ENCODE results near the gene SIDT1.

GRCh38 chr3:113631573-113631972, 99.2 kb downstream of the SIDT1 start:
- TF ChIP-seq CTCF (IDR thresholded peaks at IDR 0.05) (no peak), POLR2A (IDR thresholded peaks at IDR 0.05) (no peak)

Measured in transverse colon (tissue), 3 donors.